T follicular helper cell (primary cell): ENCODE measurements around the gene PLEKHA8.
"Not testable (repeated sequence)": the region's sequence is repeated elsewhere in the genome, so short reads cannot be mapped to it uniquely, and the experiment has no call there.

Source experiments
- DNase-seq: peaks from one replicate; pipeline ENCODE4 v3.0.0-alpha.2; 2020; ENCODE audit warnings: low read depth

Gene PLEKHA8

GRCh38 chr7:30066687-30067086, 38.5 kb downstream of the PLEKHA8 start:
- DNase-seq = no peak

DNA sequence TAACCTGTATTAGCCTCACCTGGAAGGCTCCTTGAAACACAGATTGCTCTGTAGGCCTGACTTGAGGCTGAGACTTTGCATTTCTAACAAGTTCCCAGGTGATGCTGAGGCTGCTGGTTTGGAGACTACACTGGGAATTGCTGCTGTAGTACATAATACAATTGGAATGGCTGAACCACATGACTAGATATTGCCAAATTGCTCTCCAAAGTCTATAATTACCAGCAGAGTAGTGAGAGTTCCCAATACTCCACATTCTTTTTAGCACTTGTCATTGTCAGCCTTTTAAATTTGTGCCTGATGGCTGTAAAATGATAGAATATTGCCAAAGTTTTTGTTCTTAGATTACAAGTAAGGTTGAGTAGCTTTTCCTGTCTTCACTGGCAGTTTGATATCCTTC, 39.9 kb downstream of the PLEKHA8 start:
- no peak for DNase-seq

DNA sequence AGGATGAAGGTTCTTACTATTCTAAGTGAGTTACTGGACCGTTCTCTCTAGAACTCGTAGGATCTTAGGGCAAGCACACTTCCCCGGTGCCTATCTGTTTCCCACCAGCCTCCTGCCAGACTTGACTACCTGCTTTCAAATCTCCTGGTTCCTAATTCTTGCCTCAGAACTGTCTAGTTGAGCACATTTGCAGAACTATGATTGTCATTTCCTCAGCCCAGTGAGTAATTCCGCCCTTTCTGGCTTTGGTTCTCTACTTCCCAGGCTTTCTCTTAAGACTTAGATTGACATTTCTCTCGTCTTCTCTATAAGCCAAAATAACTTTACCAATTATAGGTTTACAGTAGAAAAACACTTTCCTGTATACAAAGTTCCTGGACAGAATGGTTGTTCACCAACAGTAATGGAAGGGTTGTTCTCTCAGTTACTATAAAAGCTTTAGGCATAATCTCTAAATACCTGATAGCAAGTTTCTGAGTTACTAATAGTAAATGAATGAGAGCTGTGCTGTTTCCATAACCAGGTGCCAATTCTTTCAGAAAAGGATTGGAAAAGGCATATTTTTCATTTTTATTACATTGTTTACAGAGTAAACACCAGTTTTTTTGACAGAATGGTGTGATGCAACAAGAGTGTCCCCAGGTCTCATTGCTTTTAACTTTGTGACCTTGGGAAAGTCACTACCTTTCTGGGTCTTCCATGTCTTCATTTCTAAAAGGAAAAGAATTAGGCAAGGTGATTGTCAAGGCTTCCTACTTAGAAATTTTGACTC, 41.1 kb downstream of the PLEKHA8 start:
- no peak for DNase-seq

GRCh38 chr7:30070052-30070451, 41.8 kb downstream of the PLEKHA8 start:
- DNase-seq = no peak

DNA sequence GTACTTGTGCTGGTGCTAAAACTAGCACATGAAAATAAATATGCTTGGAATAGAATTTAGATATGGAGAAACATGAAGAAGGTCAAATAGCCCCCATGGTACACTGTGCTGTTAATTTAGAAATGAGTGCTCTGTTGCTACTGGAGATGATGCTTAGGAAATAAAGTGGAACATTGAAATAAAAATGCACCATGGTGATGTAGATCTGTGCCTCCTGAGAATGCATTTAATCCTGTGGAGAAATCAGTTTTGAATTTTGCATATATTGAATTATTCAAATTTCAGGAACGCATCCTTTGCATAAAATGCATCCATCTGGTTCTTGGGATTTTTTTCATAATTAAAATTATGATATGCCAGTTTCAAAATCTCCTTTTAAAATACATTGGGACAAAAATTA, 44.5 kb downstream of the PLEKHA8 start:
- no peak for DNase-seq

GRCh38 chr7:30074422-30075030, 46.3 kb downstream of the PLEKHA8 start:
- no peak for DNase-seq

- no peak for DNase-seq
Observed at GRCh38 chr7:30076411-30076810, 48.2 kb downstream of the PLEKHA8 start.

DNA sequence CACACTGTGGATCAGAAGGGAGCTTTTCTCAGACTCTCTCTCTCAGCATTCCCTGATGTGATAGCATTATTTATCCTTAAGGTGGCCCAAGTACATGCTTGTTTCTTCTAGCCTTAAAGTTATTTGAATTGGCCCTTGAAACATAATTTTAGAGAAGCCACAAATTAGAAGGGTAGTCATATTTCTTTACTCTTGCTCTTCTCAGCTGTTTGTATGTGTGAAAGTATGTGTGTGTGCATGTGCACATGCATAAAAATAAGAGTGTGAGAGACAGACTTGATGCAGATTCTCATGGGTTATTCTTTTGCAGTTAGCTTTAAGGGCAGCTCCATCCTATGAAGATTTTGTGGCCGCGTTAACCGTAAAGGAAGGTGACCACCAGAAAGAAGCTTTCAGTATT, 50.1 kb downstream of the PLEKHA8 start:
- DNase-seq = no peak

GRCh38 chr7:30079880-30080279, 51.7 kb downstream of the PLEKHA8 start:
- no peak for DNase-seq

DNA sequence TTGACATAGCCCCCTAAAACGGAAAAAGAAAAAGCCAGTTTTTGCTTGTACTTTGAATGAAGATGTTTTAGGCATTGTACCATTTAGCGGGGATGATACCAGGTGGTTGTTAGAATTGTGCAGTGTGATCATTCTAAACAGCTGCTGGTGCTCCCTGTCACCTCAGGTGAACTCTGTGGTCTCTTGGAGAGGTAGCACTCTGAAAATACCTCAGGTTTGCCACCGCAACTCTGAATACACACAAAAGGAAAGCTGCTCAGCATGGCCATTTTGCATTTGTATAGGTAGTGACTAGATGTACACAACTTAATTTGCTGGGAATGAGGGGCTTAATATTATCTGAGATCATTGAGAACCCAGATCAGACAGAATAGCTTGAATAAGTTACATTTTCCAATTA, 52.6 kb downstream of the PLEKHA8 start:
- DNase-seq = no peak

- no peak for DNase-seq
Observed at GRCh38 chr7:30082686-30083085, 54.5 kb downstream of the PLEKHA8 start.

DNA sequence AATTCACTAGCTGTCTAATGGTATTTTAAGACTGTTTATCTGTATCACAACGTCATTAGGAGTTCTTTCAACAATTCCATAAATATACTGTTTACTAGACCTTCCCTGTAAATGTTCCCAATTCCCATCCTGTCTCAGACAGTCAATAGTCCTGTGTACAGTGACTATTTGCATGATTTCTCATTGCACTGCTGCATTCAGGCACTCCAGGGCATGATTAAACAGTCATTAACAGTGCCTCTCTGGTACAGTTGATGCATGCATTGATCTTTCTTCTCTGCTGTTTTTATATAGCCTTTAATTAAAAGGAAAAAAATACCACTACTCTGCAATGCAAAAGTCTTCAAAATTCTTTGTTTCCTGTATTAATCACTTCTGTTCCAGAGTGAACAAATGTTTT, 55.1 kb downstream of the PLEKHA8 start:
- no peak for DNase-seq

GRCh38 chr7:30084212-30084611, 56.0 kb downstream of the PLEKHA8 start:
- no peak for DNase-seq

- no peak for DNase-seq
Observed at GRCh38 chr7:30086529-30086928, 58.3 kb downstream of the PLEKHA8 start.

DNA sequence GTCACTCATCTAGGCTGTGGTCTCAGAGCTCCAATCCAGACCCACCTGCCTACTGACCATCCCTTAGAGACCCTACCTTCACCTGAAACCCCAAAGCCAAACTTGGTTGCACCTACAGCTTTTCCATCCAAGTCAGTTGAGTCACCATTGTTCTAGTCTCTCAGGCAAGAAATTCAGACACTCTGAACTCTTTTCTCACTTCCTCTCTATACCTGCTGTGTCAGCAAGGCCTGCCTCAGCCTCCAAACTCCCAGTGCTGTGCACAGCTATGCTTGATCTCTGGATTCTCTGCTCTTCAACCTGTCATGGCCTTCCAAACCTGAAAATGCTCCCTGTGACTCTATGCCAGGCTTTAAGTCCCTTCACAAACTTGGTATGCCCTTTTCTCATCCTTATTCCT, 59.2 kb downstream of the PLEKHA8 start:
- no peak for DNase-seq

DNA sequence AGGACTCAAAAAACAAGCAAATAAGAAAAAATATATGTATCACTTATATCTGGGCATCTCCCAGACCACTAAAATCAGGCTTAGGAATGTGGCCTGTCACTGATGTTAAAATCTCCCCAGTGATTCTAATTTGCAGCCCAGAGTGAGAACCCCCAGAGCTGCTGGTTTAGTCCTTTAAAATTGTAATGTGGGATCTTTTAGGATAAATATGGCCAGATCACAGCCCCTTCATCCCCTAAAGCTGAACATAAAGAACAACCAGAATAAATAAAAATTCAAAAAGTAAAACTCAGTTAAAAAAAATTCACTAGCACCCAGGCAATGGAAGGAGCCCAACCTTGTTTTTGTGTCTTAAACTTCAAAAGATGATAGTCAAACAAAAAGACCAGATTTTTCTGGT, 60.1 kb downstream of the PLEKHA8 start:
- DNase-seq = no peak

GRCh38 chr7:30090111-30090510, 61.9 kb downstream of the PLEKHA8 start:
- DNase-seq = no peak

DNA sequence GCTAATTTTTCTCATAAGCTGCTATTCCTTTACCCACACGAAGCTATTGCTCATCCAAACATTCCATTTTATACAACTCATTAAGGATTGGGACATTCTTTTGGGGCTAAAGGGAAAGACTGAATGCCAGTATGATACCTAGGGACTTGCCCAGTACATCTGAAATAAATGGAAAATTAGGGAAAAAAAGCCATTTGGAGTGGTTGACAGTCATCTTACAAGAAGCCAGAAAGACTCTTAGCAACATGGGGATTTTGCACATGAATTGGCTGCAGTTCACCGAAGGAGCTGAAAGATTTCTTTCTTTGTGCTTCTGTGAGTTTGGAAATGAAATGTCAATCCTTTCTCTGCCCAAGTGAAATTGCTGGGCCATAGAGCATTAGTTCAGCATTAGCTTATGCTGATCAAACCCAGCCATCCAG, 63.3 kb downstream of the PLEKHA8 start:
- DNase-seq = no peak

GRCh38 chr7:30091987-30092386, 63.8 kb downstream of the PLEKHA8 start:
- no peak for DNase-seq

- DNase-seq = no peak
Observed at GRCh38 chr7:30093420-30093952, 65.3 kb downstream of the PLEKHA8 start.

DNA sequence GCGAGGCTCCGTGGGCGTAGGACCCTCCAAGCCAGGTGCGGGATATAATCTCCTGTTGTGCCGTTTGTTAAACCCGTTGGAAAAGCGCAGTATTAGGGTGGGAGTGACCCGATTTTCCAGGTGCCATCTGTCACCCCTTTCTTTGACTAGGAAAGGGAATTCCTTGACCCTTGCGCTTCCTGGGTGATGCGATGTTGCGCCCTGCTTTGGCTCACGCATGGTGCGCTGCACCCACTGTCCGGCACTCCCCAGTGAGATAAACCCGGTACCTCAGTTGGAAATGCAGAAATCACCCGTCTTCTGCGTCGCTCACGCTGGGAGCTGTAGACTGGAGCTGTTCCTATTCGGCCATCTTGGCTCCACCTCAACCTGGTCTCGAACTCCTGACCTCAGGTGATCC, 70.4 kb downstream of the PLEKHA8 start:
- DNase-seq = not testable (repeated sequence)

- no peak for DNase-seq
Observed at GRCh38 chr7:30102281-30102680, 74.1 kb downstream of the PLEKHA8 start.

- DNase-seq = no peak
Observed at GRCh38 chr7:30104157-30104556, 75.9 kb downstream of the PLEKHA8 start.
